Gastroesophageal sphincter (tissue), 4 donors: ENCODE data around the gene ZNF425. TPM values are rescaled to one million over a fixed set of nuclear protein-coding genes. Genes with fewer than 3 reads are reported as not detected.

ENCODE experiments used
- ATAC-seq: fragments of 150-250 bp; one replicate; pipeline ENCODE4 v1.9.1; 2016; ENCODE audit warnings: mild to moderate bottlenecking, moderate library complexity
- H3K27ac ChIP-seq, 4 donors: fragments of 200-600 bp; sonication (generic) in 3 of 4; 1 replicate in 3 of 4; 2 replicates in 1 of 4; pipeline ENCODE4 v1.5.1; 2016 to 2019
- H3K27me3 ChIP-seq: fragments of 200-600 bp; sonication (generic); one replicate; pipeline ENCODE4 v1.5.1; 2019
- H3K36me3 ChIP-seq, 2 donors: fragments of 200-600 bp; sonication (generic); one replicate each; pipeline ENCODE4 v1.5.1; 2019; ENCODE audit warnings: control low read depth in 1 of 2
- H3K4me1 ChIP-seq, 3 donors: fragments of 200-600 bp; sonication (generic); 1 replicate in 2 of 3; 2 replicates in 1 of 3; pipeline ENCODE4 v1.5.1; 2016 to 2019; ENCODE audit warnings: control low read depth in 2 of 3
- H3K4me3 ChIP-seq, 2 donors: fragments of 200-600 bp; sonication (generic); one replicate each; pipeline ENCODE4 v1.5.1; 2019; ENCODE audit warnings: mild to moderate bottlenecking in 1 of 2, moderate library complexity in 1 of 2
- H3K9me3 ChIP-seq, 3 donors: fragments of 200-600 bp; sonication (generic); one replicate each; pipeline ENCODE4 v1.5.1; 2017 to 2019; ENCODE audit warnings: control low read depth in 2 of 3
- CTCF ChIP-seq, 4 experiments: fragments of 200-600 bp in 2 of 4; fragments of 450-650 bp in 2 of 4; sonication (generic) in 1 of 4; IDR thresholded peaks; one replicate each; pipeline ENCODE4 v1.5.1; 2017 to 2019; ENCODE audit warnings: antibody characterized with exemption in 4 of 4, mild to moderate bottlenecking in 2 of 4, moderate library complexity in 2 of 4
- EP300 ChIP-seq: sonication (generic); formaldehyde crosslinking; IDR thresholded peaks from one replicate; pipeline ENCODE4 v1.6.1; 2017; ENCODE audit warnings: antibody characterized with exemption, mild to moderate bottlenecking
- POLR2A ChIP-seq, 2 donors: fragments of 450-650 bp; IDR thresholded peaks; one replicate each; pipeline ENCODE4 v1.6.1; 2017; ENCODE audit warnings: antibody characterized with exemption in 2 of 2, mild to moderate bottlenecking in 2 of 2, moderate library complexity in 1 of 2
- POLR2AphosphoS5 ChIP-seq: sonication (generic); formaldehyde crosslinking; IDR thresholded peaks from one replicate; pipeline ENCODE4 v1.6.1; 2017; ENCODE audit warnings: antibody characterized with exemption
- WGBS, 2 donors: methylation state at CpG; one replicate each; pipeline ENCODE4 v1.1.5; 2018; ENCODE audit warnings: low coverage in 1 of 2; 5-methylcytosine and 5-hydroxymethylcytosine counted together
- total RNA-seq, 4 donors: library from RNA; depleted of rRNA; stranded (reverse); fragments of >200 nt; gene quantifications; one replicate each; pipeline ENCODE4 v1.1.0, GENCODE V29; 2016

The ZNF425 gene
- total RNA-seq, 4 donors from 2014 or later = 2.4 to 6.4 (median 3.2) TPM

GRCh38 chr7:149072438-149072775 is 53.7 kb downstream of the ZNF425 start:
- ATAC-seq = no peak
- WGBS, 2 donors = 89 to 92% methylated on average over 1 to 4 of the region's 4 CpGs
- TF ChIP-seq POLR2AphosphoS5 = no peak
- TF ChIP-seq POLR2A (IDR thresholded peaks at IDR 0.05) = no peak
- no peak for TF ChIP-seq EP300
- Histone ChIP-seq H3K27ac (peak overlapping the region in 2 of 4 donors; percentile 34 to 52), H3K4me3 (no peak overlapping the region), H3K4me1 (no peaks in the 10 kb centered on the region), H3K27me3 (no peaks in the 10 kb centered on the region), H3K9me3 (no peaks in the 10 kb centered on the region), H3K36me3 (peaks cover 0 to 65% of the 10 kb centered on the region in 2 donors)

GRCh38 chr7:149071641-149072437 is 54.3 kb downstream of the ZNF425 start:
- Histone ChIP-seq H3K36me3 (peaks cover 0 to 61% of the 10 kb centered on the region in 2 donors), H3K27ac (peak overlapping the region in 2 of 4 donors; percentile 34 to 52), H3K4me3 (no peak overlapping the region), H3K4me1 (no peaks in the 10 kb centered on the region), H3K9me3 (no peaks in the 10 kb centered on the region), H3K27me3 (no peaks in the 10 kb centered on the region)
- ATAC-seq = peak; percentile 65
- 87 to 90% methylated on average over 2 to 3 of the region's 46 CpGs for WGBS, 2 donors
- TF ChIP-seq POLR2AphosphoS5 (no peak), CTCF (IDR thresholded peaks at IDR 0.05) (peak in 1 of 4 experiments; percentile 49), POLR2A (IDR thresholded peaks at IDR 0.05) (no peak), EP300 (no peak)

GRCh38 chr7:149071182-149071635 is 54.9 kb downstream of the ZNF425 start:
- Histone ChIP-seq H3K27me3 (no peaks in the 10 kb centered on the region), H3K4me3 (no peak overlapping the region), H3K27ac (peak overlapping the region in 1 of 4 donors; percentile 34), H3K36me3 (peaks cover 0 to 58% of the 10 kb centered on the region in 2 donors), H3K9me3 (no peaks in the 10 kb centered on the region), H3K4me1 (peaks cover 0 to 1% (median 0%) of the 10 kb centered on the region in 3 donors)
- TF ChIP-seq CTCF (IDR thresholded peaks at IDR 0.05) (no peak), POLR2AphosphoS5 (no peak), POLR2A (IDR thresholded peaks at IDR 0.05) (no peak), EP300 (no peak)
- ATAC-seq = no peak
- WGBS, 2 donors = 70% methylated on average over 4 of the region's 29 CpGs; no CpG with 5 or more reads in 1 of the 2 donors

GRCh38 chr7:149070372-149071125 is 55.6 kb downstream of the ZNF425 start:
- Histone ChIP-seq H3K4me3 (no peak overlapping the region), H3K36me3 (peaks cover 0 to 58% of the 10 kb centered on the region in 2 donors), H3K9me3 (no peaks in the 10 kb centered on the region), H3K27ac (no peak overlapping the region), H3K27me3 (no peaks in the 10 kb centered on the region), H3K4me1 (peaks cover 0 to 6% (median 0%) of the 10 kb centered on the region in 3 donors)
- TF ChIP-seq POLR2AphosphoS5 = no peak
- TF ChIP-seq POLR2A (IDR thresholded peaks at IDR 0.05) = no peak
- TF ChIP-seq CTCF (IDR thresholded peaks at IDR 0.05) = no peak
- TF ChIP-seq EP300 = no peak
- no peak for ATAC-seq
- WGBS, 2 donors = 83 to 97% methylated on average over 1 to 7 of the region's 31 CpGs

GRCh38 chr7:149067869-149068268 is 58.3 kb downstream of the ZNF425 start:
- ATAC-seq = no peak
- Histone ChIP-seq H3K27me3 (no peaks in the 10 kb centered on the region), H3K27ac (no peak overlapping the region), H3K4me3 (no peak overlapping the region), H3K36me3 (peaks cover 0 to 45% of the 10 kb centered on the region in 2 donors), H3K9me3 (no peaks in the 10 kb centered on the region), H3K4me1 (peaks cover 0 to 13% (median 0%) of the 10 kb centered on the region in 3 donors)
- no peak for TF ChIP-seq POLR2AphosphoS5
- TF ChIP-seq EP300 = no peak
- TF ChIP-seq CTCF (IDR thresholded peaks at IDR 0.05) = no peak
- TF ChIP-seq POLR2A (IDR thresholded peaks at IDR 0.05) = no peak
- WGBS, 2 donors = 30 to 70% methylated on average over 2 to 4 of the region's 4 CpGs
